H9 (cell line): Measurements from ENCODE around the gene CAPN14. TPM values are rescaled to one million over a fixed set of nuclear protein-coding genes. Genes with fewer than 3 reads are reported as not detected.

ENCODE experiments used
- DNase-seq: peaks from one replicate; pipeline ENCODE4 v3.0.0-alpha.2; 2017
- H2AFZ ChIP-seq: one replicate; pipeline ENCODE4 v1.6.1; 2013; ENCODE audit warnings: mild to moderate bottlenecking, low read length, control low read depth, moderate library complexity
- H2AK5ac ChIP-seq: 2 replicates; pipeline ENCODE4 v1.6.1; 2013; ENCODE audit warnings: low read length, control low read depth, mixed read lengths; ENCODE audit not compliant: insufficient read length
- H2BK120ac ChIP-seq: one replicate; pipeline ENCODE4 v1.6.1; 2013; ENCODE audit warnings: low read depth, mild to moderate bottlenecking, low read length, control low read depth, inconsistent platforms; ENCODE audit not compliant: poor library complexity, severe bottlenecking
- H2BK12ac ChIP-seq: 2 replicates; pipeline ENCODE4 v1.6.1; 2013; ENCODE audit warnings: low read length, control low read depth, mixed read lengths, low read depth; ENCODE audit not compliant: insufficient read length
- H2BK15ac ChIP-seq: 2 replicates; pipeline ENCODE4 v1.6.1; 2013; ENCODE audit warnings: low read depth, low read length, control low read depth
- H2BK20ac ChIP-seq: one replicate; pipeline ENCODE4 v1.6.1; 2013; ENCODE audit warnings: low read depth, mild to moderate bottlenecking, low read length, control low read depth, inconsistent platforms; ENCODE audit not compliant: poor library complexity, severe bottlenecking
- H2BK5ac ChIP-seq: 2 replicates; pipeline ENCODE4 v1.6.1; 2013; ENCODE audit warnings: low read length, control low read depth, mixed read lengths; ENCODE audit not compliant: insufficient read length
- H3K14ac ChIP-seq: 2 replicates; pipeline ENCODE4 v1.6.1; 2013; ENCODE audit warnings: low read length, control low read depth; ENCODE audit not compliant: insufficient read depth
- H3K18ac ChIP-seq: 2 replicates; pipeline ENCODE4 v1.6.1; 2013; ENCODE audit warnings: low read depth, mild to moderate bottlenecking, mixed read lengths, low read length, control low read depth; ENCODE audit not compliant: insufficient read length
- H3K23ac ChIP-seq: 2 replicates; pipeline ENCODE4 v1.6.1; 2013; ENCODE audit warnings: low read length, control low read depth, mixed read lengths, low read depth; ENCODE audit not compliant: insufficient read length
- H3K23me2 ChIP-seq: 2 replicates; pipeline ENCODE4 v1.6.1; 2013; ENCODE audit warnings: low read depth, mild to moderate bottlenecking, mixed read lengths, low read length, control low read depth; ENCODE audit not compliant: insufficient read length, poor library complexity, severe bottlenecking
- H3K27ac ChIP-seq: 2 replicates; pipeline ENCODE4 v1.5.1; 2013; ENCODE audit warnings: low read length, control low read depth, mixed read lengths, low read depth; ENCODE audit not compliant: insufficient read length
- H3K27me3 ChIP-seq: 2 replicates; pipeline ENCODE4 v1.6.1; 2013; ENCODE audit warnings: low read length, control low read depth, inconsistent platforms; ENCODE audit not compliant: insufficient read depth
- H3K4ac ChIP-seq: 2 replicates; pipeline ENCODE4 v1.6.1; 2013; ENCODE audit warnings: low read depth, mild to moderate bottlenecking, control low read depth, inconsistent platforms, low read length, moderate library complexity
- H3K4me1 ChIP-seq: 2 replicates; pipeline ENCODE4 v1.6.1; 2013; ENCODE audit warnings: low read length, control low read depth, inconsistent platforms; ENCODE audit not compliant: insufficient read depth
- H3K4me2 ChIP-seq: 2 replicates; pipeline ENCODE4 v1.6.1; 2013; ENCODE audit warnings: low read length, control low read depth, mixed read lengths; ENCODE audit not compliant: insufficient read length, insufficient read depth
- H3K56ac ChIP-seq: 2 replicates; pipeline ENCODE4 v1.6.1; 2013; ENCODE audit warnings: low read depth, mild to moderate bottlenecking, mixed read lengths, low read length, control low read depth; ENCODE audit not compliant: insufficient read length
- H3K79me1 ChIP-seq: 2 replicates; pipeline ENCODE4 v1.6.1; 2013; ENCODE audit warnings: low read depth, mild to moderate bottlenecking, moderate library complexity, low read length, control low read depth, inconsistent platforms; ENCODE audit not compliant: insufficient read depth, poor library complexity, severe bottlenecking
- H3K79me2 ChIP-seq: 2 replicates; pipeline ENCODE4 v1.6.1; 2013; ENCODE audit warnings: low read length, control low read depth, inconsistent platforms; ENCODE audit not compliant: insufficient read depth
- H3K9ac ChIP-seq: 2 replicates; pipeline ENCODE4 v1.6.1; 2013; ENCODE audit warnings: low read length, control low read depth, mixed read lengths; ENCODE audit not compliant: insufficient read length; ENCODE audit errors: extremely low read depth
- H3K9me3 ChIP-seq: one replicate; pipeline ENCODE4 v1.6.1; 2013; ENCODE audit warnings: low read depth, low read length, inconsistent platforms; ENCODE audit not compliant: control insufficient read depth
- H3T11ph ChIP-seq: one replicate; pipeline ENCODE4 v1.6.1; 2013; ENCODE audit warnings: mild to moderate bottlenecking, low read length, control low read depth, inconsistent platforms
- H4K20me1 ChIP-seq: one replicate; pipeline ENCODE4 v1.6.1; 2013; ENCODE audit not compliant: control insufficient read depth, insufficient read length, insufficient read depth
- H4K5ac ChIP-seq: 2 replicates; pipeline ENCODE4 v1.6.1; 2013; ENCODE audit warnings: low read depth, mild to moderate bottlenecking, mixed read lengths, low read length, control low read depth; ENCODE audit not compliant: insufficient read length
- H4K8ac ChIP-seq: replicated peaks from 2 replicates; pipeline ENCODE4 v1.6.1; 2013; ENCODE audit warnings: low read length, control low read depth, mixed read lengths, low read depth; ENCODE audit not compliant: insufficient read length
- H4K91ac ChIP-seq: 2 replicates; pipeline ENCODE4 v1.6.1; 2013; ENCODE audit warnings: low read depth, mild to moderate bottlenecking, moderate library complexity, mixed read lengths, low read length, control low read depth; ENCODE audit not compliant: insufficient read length
- H3K27ac Mint-ChIP-seq, 3 experiments: 2 replicates in 2 of 3; 3 replicates in 1 of 3; pipeline ENCODE4 v1.8.0; 2020 to 2021; ENCODE audit warnings: mixed read lengths in 3 of 3, mild to moderate bottlenecking in 1 of 3, moderate library complexity in 1 of 3
- H3K27me3 Mint-ChIP-seq: 2 replicates; pipeline ENCODE4 v1.8.0; 2021; ENCODE audit warnings: low read depth, mild to moderate bottlenecking, moderate library complexity, mixed read lengths
- H3K36me3 Mint-ChIP-seq, 3 experiments: 2 replicates in 2 of 3; 3 replicates in 1 of 3; pipeline ENCODE4 v1.8.0; 2020 to 2021; ENCODE audit warnings: low read depth in 3 of 3, mixed read lengths in 3 of 3; ENCODE audit not compliant: insufficient read depth in 1 of 3
- H3K4me1 Mint-ChIP-seq, 2 experiments: 2 replicates each; pipeline ENCODE4 v1.8.0; 2020; ENCODE audit warnings: mixed read lengths in 2 of 2
- H3K4me3 Mint-ChIP-seq, 2 experiments: 2 replicates in 1 of 2; 3 replicates in 1 of 2; pipeline ENCODE4 v1.8.0; 2020 to 2021; ENCODE audit warnings: mild to moderate bottlenecking in 2 of 2, mixed read lengths in 2 of 2, moderate library complexity in 1 of 2
- H3K9me3 Mint-ChIP-seq, 2 experiments: 2 replicates in 1 of 2; 3 replicates in 1 of 2; pipeline ENCODE4 v1.8.0; 2020; ENCODE audit warnings: mild to moderate bottlenecking in 2 of 2, mixed read lengths in 2 of 2, moderate library complexity in 1 of 2
- CTCF ChIP-seq: fragments of 200-600 bp; sonication (generic); conservative IDR thresholded peaks from 3 replicates; pipeline ENCODE4 v1.8.0; 2021; ENCODE audit warnings: antibody characterized with exemption, mild to moderate bottlenecking
- WGBS: extraction: QIAGEN DNeasy Blood & Tissue Kit; methylation state at CpG from one replicate; pipeline ENCODE4 v1.1.7; 2013; ENCODE audit warnings: missing lambda C conversion rate, low lambda C conversion rate, mixed read lengths; ENCODE audit not compliant: insufficient read length; ENCODE audit errors: extremely low coverage; 5-methylcytosine and 5-hydroxymethylcytosine counted together
- total RNA-seq: library from RNA; stranded (reverse); gene quantifications from 2 replicates; pipeline ENCODE4 v1.2.1, GENCODE V29; 2021

The CAPN14 gene
- total RNA-seq, 1 experiment from 2014 or later: 0.09 TPM

GRCh38 chr2:31258351-31258750 lies 41.0 kb upstream of the CAPN14 start:
- DNase-seq: no peak
- no peak overlapping the region for H2BK15ac ChIP-seq
- TF ChIP-seq CTCF: no peak
- H2AFZ ChIP-seq: no peak overlapping the region
- H4K5ac ChIP-seq: no peak overlapping the region
- H4K20me1 ChIP-seq: no peaks in the 10 kb centered on the region
- no peak overlapping the region for H3K14ac ChIP-seq
- no peaks in the 10 kb centered on the region for H3K79me2 ChIP-seq
- H3K27me3 ChIP-seq: no peaks in the 10 kb centered on the region
- H3K56ac ChIP-seq: no peak overlapping the region
- Mint-ChIP-seq H3K27ac (no peak overlapping the region), H3K36me3 (peaks cover 5 to 8% (median 5%) of the 10 kb centered on the region in 3 experiments; a peak in 6 of 7 replicates), H3K27me3 (no peaks in the 10 kb centered on the region), H3K4me3 (no peak overlapping the region), H3K9me3 (no peaks in the 10 kb centered on the region), H3K4me1 (peaks cover 31 to 35% of the 10 kb centered on the region in 2 experiments)
- no peak overlapping the region for H2BK5ac ChIP-seq
- H2BK12ac ChIP-seq: no peak overlapping the region
- no peak overlapping the region for H3K4ac ChIP-seq
- H3K18ac ChIP-seq: no peak overlapping the region
- H3K9ac ChIP-seq: no peak overlapping the region
- no peaks in the 10 kb centered on the region for H3K4me1 ChIP-seq
- H3K79me1 ChIP-seq: no peaks in the 10 kb centered on the region
- H3K23me2 ChIP-seq: no peaks in the 10 kb centered on the region
- no peak overlapping the region for H3T11ph ChIP-seq
- H3K27ac ChIP-seq: no peak overlapping the region
- no CpG with 5 or more reads among the region's 5 CpGs for WGBS
- H2AK5ac ChIP-seq: no peak overlapping the region
- no peak overlapping the region for H3K4me2 ChIP-seq
- H3K23ac ChIP-seq: no peak overlapping the region
- no peak overlapping the region for H2BK120ac ChIP-seq
- no peak overlapping the region for H4K91ac ChIP-seq
- H4K8ac ChIP-seq: no peak overlapping the region
- no peaks in the 10 kb centered on the region for H3K9me3 ChIP-seq
- no peak overlapping the region for H2BK20ac ChIP-seq
